Measurements from ENCODE around the gene FRMPD4. TPM values are rescaled to one million over a fixed set of nuclear protein-coding genes. Genes with fewer than 3 reads are reported as not detected.

FRMPD4 gene
- total RNA-seq, 2 experiments from 2014 or later: not detected

DNA sequence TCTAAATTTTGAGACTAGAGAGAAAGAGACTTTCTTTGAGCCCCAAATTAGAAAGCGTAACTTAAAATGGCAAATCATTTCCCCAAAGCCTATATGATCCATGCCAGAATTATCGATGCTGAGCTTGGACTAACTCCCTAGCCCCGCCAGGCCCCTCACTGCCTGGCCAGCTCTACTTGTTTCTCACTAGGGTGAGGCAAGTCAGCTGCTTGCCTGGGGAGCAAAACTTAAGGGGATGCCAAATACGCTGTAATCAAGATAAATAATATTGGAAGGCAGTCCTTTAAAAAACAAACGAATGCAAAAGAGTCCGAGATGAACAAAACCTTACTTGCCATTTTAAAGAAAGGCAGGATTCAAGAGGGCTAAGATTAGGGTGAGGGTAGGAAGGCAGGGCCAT lies 236.0 kb downstream of the FRMPD4 start:
- Mint-ChIP-seq H3K27ac (no peak overlapping the region), H3K36me3 (no peaks in the 10 kb centered on the region), H3K4me1 (no peaks in the 10 kb centered on the region), H3K27me3 (no peaks in the 10 kb centered on the region), H3K4me3 (no peak overlapping the region), H3K9me3 (ENCODE audit: low read depth) (no peaks in the 10 kb centered on the region)
- CTCF ChIA-PET: no interaction called here
- DNase-seq (no peak), ATAC-seq (no peak)

GRCh38 chrX:12378253-12378652 lies 240.0 kb downstream of the FRMPD4 start:
- Mint-ChIP-seq H3K27me3 (no peaks in the 10 kb centered on the region), H3K9me3 (ENCODE audit: low read depth) (no peaks in the 10 kb centered on the region), H3K4me1 (no peaks in the 10 kb centered on the region), H3K36me3 (no peaks in the 10 kb centered on the region), H3K27ac (no peak overlapping the region), H3K4me3 (no peak overlapping the region)
- DNase-seq: no peak
- CTCF ChIA-PET: no interaction called here
- ATAC-seq: no peak

DNA sequence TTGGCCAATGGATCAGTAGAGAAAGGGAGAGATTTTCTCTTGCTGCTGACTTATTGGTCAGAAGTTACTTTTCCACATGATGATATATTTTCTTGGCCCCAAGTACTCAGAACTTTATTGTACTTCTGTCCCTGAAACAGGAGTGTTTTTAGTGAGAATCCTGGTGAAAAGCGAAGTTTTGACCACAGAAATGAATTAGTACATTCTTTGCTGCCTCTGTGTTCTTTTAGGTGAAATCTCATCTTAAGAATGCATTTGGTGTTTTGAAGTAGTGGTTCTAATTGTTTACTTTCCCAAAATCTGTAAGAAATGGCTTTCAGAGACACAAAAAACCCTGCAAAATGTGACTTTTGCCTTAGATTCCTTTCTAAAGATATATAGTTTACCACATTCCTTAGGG lies 240.4 kb downstream of the FRMPD4 start:
- Mint-ChIP-seq H3K9me3 (ENCODE audit: low read depth) (no peaks in the 10 kb centered on the region), H3K36me3 (no peaks in the 10 kb centered on the region), H3K4me1 (no peaks in the 10 kb centered on the region), H3K27me3 (no peaks in the 10 kb centered on the region), H3K4me3 (no peak overlapping the region), H3K27ac (no peak overlapping the region)
- CTCF ChIA-PET: no interaction called here
- ATAC-seq: no peak
- no peak for DNase-seq

DNA sequence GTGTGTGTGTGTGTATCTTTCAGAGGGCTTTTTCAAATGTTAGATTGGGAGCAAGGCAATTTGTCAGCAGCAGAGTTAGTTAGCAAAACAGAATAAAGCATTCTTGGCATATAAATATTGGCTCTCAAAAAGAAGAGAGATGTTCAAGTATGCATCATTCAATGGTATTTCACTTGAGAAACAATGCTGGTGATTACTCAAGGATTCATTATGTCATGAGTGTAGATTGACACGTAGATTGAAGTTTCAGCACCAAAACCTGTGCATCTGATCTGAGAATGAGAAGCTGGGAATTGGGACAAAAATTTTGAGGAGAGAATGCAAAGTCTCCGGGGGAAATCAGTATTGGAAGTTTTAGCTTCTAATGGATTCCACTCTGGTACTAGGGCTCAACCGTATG lies 241.4 kb downstream of the FRMPD4 start:
- DNase-seq (no peak), ATAC-seq (no peak)
- CTCF ChIA-PET: no interaction called here
- H3K9me3 Mint-ChIP-seq (ENCODE audit: low read depth): no peaks in the 10 kb centered on the region
- H3K27ac Mint-ChIP-seq: no peak overlapping the region
- H3K4me3 Mint-ChIP-seq: no peak overlapping the region
- H3K4me1 Mint-ChIP-seq: no peaks in the 10 kb centered on the region
- H3K36me3 Mint-ChIP-seq: no peaks in the 10 kb centered on the region
- no peaks in the 10 kb centered on the region for H3K27me3 Mint-ChIP-seq

DNA sequence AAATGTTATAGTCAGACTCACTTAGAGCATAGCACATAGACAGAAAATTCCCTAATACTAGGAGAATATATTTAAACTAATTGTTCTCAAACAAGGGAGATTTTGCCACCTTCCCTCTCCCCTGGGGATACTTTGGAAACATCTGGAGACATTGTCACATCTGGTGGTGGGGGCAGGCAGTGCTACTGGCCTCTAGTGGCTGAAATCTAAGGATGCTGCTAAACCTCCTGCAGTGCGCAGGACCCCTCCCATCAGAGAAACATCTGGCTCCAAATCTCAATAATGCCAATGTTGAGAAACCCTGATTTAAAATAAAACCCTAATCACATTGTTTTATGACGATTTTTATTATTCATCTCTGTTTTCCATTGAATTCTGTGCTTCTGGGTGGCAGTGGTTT lies 244.9 kb downstream of the FRMPD4 start:
- H3K27ac Mint-ChIP-seq: no peak overlapping the region
- DNase-seq (no peak), ATAC-seq (no peak)
- CTCF ChIA-PET: no interaction called here
- H3K27me3 Mint-ChIP-seq: no peaks in the 10 kb centered on the region
- no peaks in the 10 kb centered on the region for H3K36me3 Mint-ChIP-seq
- H3K9me3 Mint-ChIP-seq (ENCODE audit: low read depth): no peaks in the 10 kb centered on the region
- no peaks in the 10 kb centered on the region for H3K4me1 Mint-ChIP-seq
- H3K4me3 Mint-ChIP-seq: no peak overlapping the region

GRCh38 chrX:12390301-12390700 lies 252.0 kb downstream of the FRMPD4 start:
- no peaks in the 10 kb centered on the region for H3K27me3 Mint-ChIP-seq
- DNase-seq (no peak), ATAC-seq (no peak)
- H3K9me3 Mint-ChIP-seq (ENCODE audit: low read depth): no peaks in the 10 kb centered on the region
- CTCF ChIA-PET: no interaction called here
- no peak overlapping the region for H3K27ac Mint-ChIP-seq
- H3K36me3 Mint-ChIP-seq: no peaks in the 10 kb centered on the region
- no peak overlapping the region for H3K4me3 Mint-ChIP-seq
- no peaks in the 10 kb centered on the region for H3K4me1 Mint-ChIP-seq

DNA sequence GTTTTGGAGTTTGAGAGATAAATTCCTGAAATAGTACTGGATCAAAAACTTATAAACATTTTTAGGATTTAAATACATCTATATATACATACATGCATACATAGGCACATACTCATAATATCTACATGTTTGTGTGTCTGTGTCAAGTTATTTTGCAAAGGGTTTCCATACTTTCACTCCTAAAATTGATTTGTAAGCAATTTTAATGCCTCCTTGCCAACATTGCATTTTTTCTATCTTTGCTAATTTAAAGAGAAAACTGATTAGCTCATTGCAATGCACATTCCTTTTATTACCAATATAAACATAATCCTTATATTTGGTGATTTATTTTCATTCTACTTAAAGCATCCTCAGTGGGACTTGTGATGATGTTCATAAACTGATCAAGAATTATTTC lies 258.3 kb downstream of the FRMPD4 start:
- Mint-ChIP-seq H3K27ac (no peak overlapping the region), H3K4me1 (no peaks in the 10 kb centered on the region), H3K9me3 (ENCODE audit: low read depth) (no peaks in the 10 kb centered on the region), H3K27me3 (no peaks in the 10 kb centered on the region), H3K4me3 (no peak overlapping the region), H3K36me3 (no peaks in the 10 kb centered on the region)
- DNase-seq (no peak), ATAC-seq (no peak)
- CTCF ChIA-PET: no interaction called here

DNA sequence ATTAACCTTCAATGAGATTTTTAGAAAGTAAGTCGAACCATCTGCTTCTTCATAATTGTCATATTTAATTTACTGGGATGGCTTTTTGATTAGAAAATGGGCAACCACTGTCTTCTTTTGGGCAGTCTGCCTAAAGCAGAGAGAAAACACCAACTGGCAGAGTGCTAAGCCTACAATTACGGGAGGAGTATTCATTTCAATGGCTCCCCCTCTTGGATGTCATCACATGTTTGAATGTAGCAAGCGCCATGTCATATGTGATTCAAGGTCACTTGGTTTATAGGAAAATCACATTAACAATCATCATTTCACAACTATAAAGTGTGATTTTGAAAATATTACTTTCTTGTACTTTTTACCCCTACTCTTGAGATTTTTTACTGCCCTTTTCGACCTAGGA lies 261.9 kb downstream of the FRMPD4 start:
- Mint-ChIP-seq H3K27ac (no peak overlapping the region), H3K9me3 (ENCODE audit: low read depth) (no peaks in the 10 kb centered on the region), H3K27me3 (no peaks in the 10 kb centered on the region), H3K4me3 (no peak overlapping the region), H3K36me3 (no peaks in the 10 kb centered on the region), H3K4me1 (no peaks in the 10 kb centered on the region)
- CTCF ChIA-PET: no interaction called here
- ATAC-seq: no peak
- no peak for DNase-seq

- Mint-ChIP-seq H3K36me3 (no peaks in the 10 kb centered on the region), H3K27me3 (no peaks in the 10 kb centered on the region), H3K4me1 (no peaks in the 10 kb centered on the region), H3K4me3 (no peak overlapping the region), H3K27ac (no peak overlapping the region), H3K9me3 (ENCODE audit: low read depth) (no peaks in the 10 kb centered on the region)
- DNase-seq (no peak), ATAC-seq (no peak)
- CTCF ChIA-PET: no interaction called here
These were observed 263.0 kb downstream of the FRMPD4 start for GRCh38 chrX:12401252-12401651.

DNA sequence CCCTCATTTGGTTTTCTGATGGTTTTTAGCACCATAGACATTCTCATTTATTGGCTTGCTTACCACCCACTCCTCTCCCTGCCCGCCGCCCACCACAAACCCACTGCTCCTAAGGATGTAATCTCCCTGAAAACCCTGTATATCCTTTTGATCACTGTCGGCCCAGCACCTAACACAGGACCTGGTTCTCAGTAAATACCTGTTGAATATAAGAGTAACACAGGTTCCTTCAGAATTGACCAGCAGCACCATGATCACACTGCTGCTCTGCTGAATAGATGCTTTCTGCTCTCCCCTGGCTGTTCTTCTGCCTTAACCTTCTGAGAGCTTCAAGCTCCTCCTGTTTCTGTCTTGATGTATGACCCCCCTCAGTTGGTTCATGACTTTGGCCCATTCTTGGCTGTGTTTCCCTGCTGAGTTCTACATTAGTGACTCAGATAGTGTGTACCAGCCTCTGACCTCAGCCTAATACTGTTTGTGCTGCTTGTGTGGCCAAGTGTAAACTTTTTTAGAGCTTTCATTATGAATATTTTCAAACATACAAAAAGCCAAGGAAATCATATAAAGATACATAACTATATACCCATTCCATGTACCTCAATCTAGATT lies 265.3 kb downstream of the FRMPD4 start:
- no peaks in the 10 kb centered on the region for H3K27me3 Mint-ChIP-seq
- no peak overlapping the region for H3K27ac Mint-ChIP-seq
- DNase-seq (no peak), ATAC-seq (no peak)
- no peak overlapping the region for H3K4me3 Mint-ChIP-seq
- no peaks in the 10 kb centered on the region for H3K9me3 Mint-ChIP-seq (ENCODE audit: low read depth)
- no peaks in the 10 kb centered on the region for H3K4me1 Mint-ChIP-seq
- no peaks in the 10 kb centered on the region for H3K36me3 Mint-ChIP-seq
- CTCF ChIA-PET: no interaction called here

- no peaks in the 10 kb centered on the region for H3K36me3 Mint-ChIP-seq
- no peaks in the 10 kb centered on the region for H3K4me1 Mint-ChIP-seq
- CTCF ChIA-PET: no interaction called here
These were observed 267.0 kb downstream of the FRMPD4 start for GRCh38 chrX:12405306-12405705.

GRCh38 chrX:12410523-12410922 lies 272.2 kb downstream of the FRMPD4 start:
- H3K9me3 Mint-ChIP-seq (ENCODE audit: low read depth): no peaks in the 10 kb centered on the region
- H3K4me1 Mint-ChIP-seq: no peaks in the 10 kb centered on the region
- ATAC-seq (no peak), DNase-seq (no peak)
- H3K36me3 Mint-ChIP-seq: no peaks in the 10 kb centered on the region
- no peaks in the 10 kb centered on the region for H3K27me3 Mint-ChIP-seq
- no peak overlapping the region for H3K4me3 Mint-ChIP-seq
- CTCF ChIA-PET: no interaction called here
- H3K27ac Mint-ChIP-seq: no peak overlapping the region

More at GRCh38 chrX:12405306-12405705, 267.0 kb downstream of the FRMPD4 start:
- Mint-ChIP-seq H3K27me3 (no peaks in the 10 kb centered on the region), H3K9me3 (ENCODE audit: low read depth) (no peaks in the 10 kb centered on the region), H3K4me3 (no peak overlapping the region), H3K27ac (no peak overlapping the region)
- ATAC-seq (no peak), DNase-seq (no peak)

- H3K27me3 Mint-ChIP-seq: no peaks in the 10 kb centered on the region
- H3K4me1 Mint-ChIP-seq: no peaks in the 10 kb centered on the region
- no peaks in the 10 kb centered on the region for H3K36me3 Mint-ChIP-seq
- no peak overlapping the region for H3K27ac Mint-ChIP-seq
- no peak overlapping the region for H3K4me3 Mint-ChIP-seq
- no peak for ATAC-seq
- no peak for DNase-seq
- CTCF ChIA-PET: no interaction called here
- H3K9me3 Mint-ChIP-seq (ENCODE audit: low read depth): no peaks in the 10 kb centered on the region
These were observed 273.6 kb downstream of the FRMPD4 start for GRCh38 chrX:12411831-12412230.

GRCh38 chrX:12412561-12412960 lies 274.3 kb downstream of the FRMPD4 start:
- Mint-ChIP-seq H3K4me1 (no peaks in the 10 kb centered on the region), H3K9me3 (ENCODE audit: low read depth) (no peaks in the 10 kb centered on the region), H3K27me3 (no peaks in the 10 kb centered on the region), H3K27ac (no peak overlapping the region), H3K4me3 (no peak overlapping the region), H3K36me3 (no peaks in the 10 kb centered on the region)
- DNase-seq (no peak), ATAC-seq (no peak)
- CTCF ChIA-PET: no interaction called here

DNA sequence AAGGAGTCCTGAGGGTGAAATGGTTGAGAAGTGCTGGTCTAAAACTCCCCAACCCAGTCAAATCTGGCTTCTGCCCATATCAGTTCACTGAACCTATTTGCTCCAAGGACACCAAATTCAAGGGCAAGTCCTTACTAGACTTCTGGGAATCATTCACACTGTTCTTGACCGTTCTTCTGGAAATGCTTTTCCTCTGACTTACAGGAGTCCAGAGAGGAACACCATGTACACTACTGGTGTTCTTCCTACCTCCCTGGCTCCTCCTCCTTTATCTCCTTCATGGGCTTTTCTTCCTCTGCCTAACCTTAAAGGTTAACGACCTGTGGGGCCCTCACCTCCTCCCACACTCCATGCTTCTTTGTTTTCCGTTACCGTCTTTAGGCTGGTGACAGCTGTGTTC lies 281.3 kb downstream of the FRMPD4 start:
- H3K27ac Mint-ChIP-seq: no peak overlapping the region
- H3K9me3 Mint-ChIP-seq (ENCODE audit: low read depth): no peaks in the 10 kb centered on the region
- no peaks in the 10 kb centered on the region for H3K4me1 Mint-ChIP-seq
- CTCF ChIA-PET: no interaction called here
- no peak for ATAC-seq
- DNase-seq: no peak
- no peak overlapping the region for H3K4me3 Mint-ChIP-seq
- no peaks in the 10 kb centered on the region for H3K27me3 Mint-ChIP-seq
- no peaks in the 10 kb centered on the region for H3K36me3 Mint-ChIP-seq
